Neuron (in vitro differentiated cells): ENCODE measurements around the gene SRCAP.
A peak's percentile ranks its signal among the peaks of the same experiment; 100 is the strongest.

ENCODE experiments used
- H2AFZ ChIP-seq: one replicate; pipeline ENCODE4 v1.6.1; 2013; ENCODE audit warnings: low read depth, mild to moderate bottlenecking, inconsistent platforms, low read length, moderate library complexity
- H3K27me3 ChIP-seq: one replicate; pipeline ENCODE4 v1.6.1; 2013; ENCODE audit warnings: low read length; ENCODE audit not compliant: insufficient read depth
- H3K36me3 ChIP-seq: one replicate; pipeline ENCODE4 v1.6.1; 2013; ENCODE audit warnings: low read length; ENCODE audit not compliant: insufficient read depth
- H3K4me1 ChIP-seq: one replicate; pipeline ENCODE4 v1.6.1; 2013; ENCODE audit warnings: low read length; ENCODE audit not compliant: insufficient read depth
- H3K4me3 ChIP-seq: 2 replicates; pipeline ENCODE4 v1.5.1; 2013; ENCODE audit warnings: mild to moderate bottlenecking, low read length, moderate library complexity
- H3K9me3 ChIP-seq: one replicate; pipeline ENCODE4 v1.6.1; 2013; ENCODE audit warnings: low read length

SRCAP gene

DNA sequence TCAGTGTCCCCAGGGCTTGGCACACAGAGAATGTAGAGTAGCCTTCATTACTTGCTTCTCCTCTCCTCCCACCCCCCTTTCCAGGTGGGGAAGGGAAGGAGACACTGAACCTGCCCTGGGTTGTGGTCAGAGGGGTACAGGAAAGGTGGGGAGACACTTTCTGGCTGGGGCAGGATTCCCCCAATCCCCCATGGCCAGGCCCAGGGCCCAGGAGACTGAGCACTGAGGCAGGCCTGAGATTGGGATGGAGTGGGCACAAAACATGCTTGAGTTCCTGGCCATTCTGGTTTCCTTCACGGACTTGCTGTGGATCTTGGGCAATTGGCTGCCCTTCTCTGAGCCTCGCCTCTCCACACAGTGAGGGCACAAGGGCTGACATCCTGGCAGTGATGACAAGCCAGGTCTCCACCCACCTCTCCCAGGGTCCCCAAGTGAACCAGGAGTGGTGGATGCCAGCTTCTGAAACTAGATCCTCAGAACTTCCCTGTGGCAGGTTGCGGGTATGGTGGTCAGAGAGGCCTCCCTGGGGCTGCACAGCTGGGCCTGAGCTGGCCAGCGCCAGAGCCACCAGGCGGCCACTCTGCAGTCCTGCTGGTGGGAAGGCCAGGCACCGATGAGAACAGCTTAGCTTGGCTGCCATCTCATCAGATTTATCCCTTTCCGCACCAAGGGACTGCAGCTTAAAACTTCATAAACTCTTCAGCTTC is 78.8 kb downstream of the SRCAP start:
- Histone ChIP-seq H3K36me3 (peaks cover 41% of the 10 kb centered on the region), H3K4me1 (peaks cover 21% of the 10 kb centered on the region), H3K27me3 (no peaks in the 10 kb centered on the region)

DNA sequence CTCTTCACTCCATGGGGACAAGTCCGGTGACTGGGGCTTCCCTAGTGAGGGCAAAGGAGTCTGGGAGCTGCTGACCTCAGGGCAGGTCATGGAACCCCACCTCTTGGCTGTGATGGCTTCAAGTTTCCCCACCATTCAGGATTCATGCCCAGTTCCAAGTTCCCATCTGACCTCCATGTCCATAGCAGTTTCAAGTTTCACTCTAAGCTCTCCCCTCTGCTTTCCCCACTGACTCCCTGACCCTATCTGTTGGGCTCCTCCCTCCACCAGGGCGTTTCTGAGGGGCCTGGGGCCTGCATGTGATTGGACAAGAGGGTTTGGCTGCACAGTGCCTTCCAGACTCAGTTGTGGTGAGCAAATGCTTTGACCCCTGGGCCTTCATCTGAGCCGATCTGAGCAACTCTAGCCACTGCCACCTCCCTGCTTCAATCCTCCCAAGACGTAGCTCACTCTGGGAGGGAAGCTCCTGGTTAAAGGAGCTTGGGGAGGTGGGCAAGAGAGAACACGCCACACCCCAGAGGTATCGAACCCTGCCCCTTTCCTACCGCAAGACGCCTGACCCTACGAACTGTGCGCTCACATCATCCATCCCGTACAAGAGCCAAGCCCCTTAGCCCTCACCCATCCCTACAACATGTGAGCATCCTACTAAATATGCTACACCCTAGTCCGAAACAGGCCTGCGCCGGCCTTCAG is 79.7 kb downstream of the SRCAP start:
- H3K9me3 ChIP-seq = no peaks in the 10 kb centered on the region
- peaks cover 21% of the 10 kb centered on the region for H3K4me1 ChIP-seq
- peaks cover 41% of the 10 kb centered on the region for H3K36me3 ChIP-seq

More for the DNA sequence above, 78.8 kb downstream of the SRCAP start:
- Histone ChIP-seq H3K4me3 (no peak overlapping the region), H2AFZ (no peak overlapping the region), H3K9me3 (no peaks in the 10 kb centered on the region)

DNA sequence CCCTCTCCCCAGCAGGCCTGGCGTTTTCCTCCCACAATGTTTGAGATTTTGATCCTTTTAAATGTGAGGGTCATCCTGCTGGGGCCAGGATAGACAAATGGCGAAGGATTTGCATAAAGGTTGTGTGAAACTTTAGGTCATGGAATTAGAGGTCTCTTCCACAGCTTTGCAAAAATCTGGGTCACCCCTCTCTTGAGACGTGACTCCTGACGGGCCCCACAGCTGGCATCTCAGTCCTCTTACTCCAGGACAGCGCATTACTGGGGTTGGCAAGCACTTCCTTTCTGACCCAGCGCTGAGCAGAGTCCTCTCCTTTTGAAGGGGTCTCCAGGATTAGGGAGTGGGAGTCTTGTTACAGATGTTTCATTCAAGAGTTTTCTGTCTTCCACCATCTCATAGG is 80.6 kb downstream of the SRCAP start:
- no peaks in the 10 kb centered on the region for H3K9me3 ChIP-seq
- no peak overlapping the region for H3K4me3 ChIP-seq
- no peaks in the 10 kb centered on the region for H3K27me3 ChIP-seq
- H3K36me3 ChIP-seq = peaks cover 36% of the 10 kb centered on the region
- no peak overlapping the region for H2AFZ ChIP-seq
- peaks cover 18% of the 10 kb centered on the region for H3K4me1 ChIP-seq

More for the DNA sequence above, 79.7 kb downstream of the SRCAP start:
- no peak overlapping the region for H2AFZ ChIP-seq
- no peaks in the 10 kb centered on the region for H3K27me3 ChIP-seq
- H3K4me3 ChIP-seq = no peak overlapping the region

DNA sequence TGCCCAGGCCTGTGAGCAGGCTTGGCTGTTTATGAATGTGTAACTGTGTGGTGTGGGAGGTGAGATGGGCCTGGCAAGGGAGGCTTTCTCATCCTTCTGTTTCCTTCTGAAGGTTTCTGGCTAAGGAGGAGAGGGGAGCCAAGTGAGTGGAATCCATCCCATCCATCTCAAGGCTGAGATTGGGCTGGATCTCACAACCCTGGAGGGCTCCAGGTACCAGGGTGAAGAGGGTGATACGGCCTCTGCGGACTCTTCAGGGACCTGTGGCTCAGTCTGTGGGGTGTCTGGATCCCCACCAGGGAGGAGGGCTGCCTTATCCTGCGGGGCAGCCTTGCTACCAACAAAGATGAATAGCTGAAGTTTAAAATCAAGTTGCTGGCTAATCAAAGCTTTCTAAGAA is 81.0 kb downstream of the SRCAP start:
- H3K9me3 ChIP-seq = no peaks in the 10 kb centered on the region
- no peak overlapping the region for H2AFZ ChIP-seq
- H3K36me3 ChIP-seq = peaks cover 37% of the 10 kb centered on the region
- no peaks in the 10 kb centered on the region for H3K27me3 ChIP-seq
- H3K4me3 ChIP-seq = no peak overlapping the region
- H3K4me1 ChIP-seq = peaks cover 16% of the 10 kb centered on the region

DNA sequence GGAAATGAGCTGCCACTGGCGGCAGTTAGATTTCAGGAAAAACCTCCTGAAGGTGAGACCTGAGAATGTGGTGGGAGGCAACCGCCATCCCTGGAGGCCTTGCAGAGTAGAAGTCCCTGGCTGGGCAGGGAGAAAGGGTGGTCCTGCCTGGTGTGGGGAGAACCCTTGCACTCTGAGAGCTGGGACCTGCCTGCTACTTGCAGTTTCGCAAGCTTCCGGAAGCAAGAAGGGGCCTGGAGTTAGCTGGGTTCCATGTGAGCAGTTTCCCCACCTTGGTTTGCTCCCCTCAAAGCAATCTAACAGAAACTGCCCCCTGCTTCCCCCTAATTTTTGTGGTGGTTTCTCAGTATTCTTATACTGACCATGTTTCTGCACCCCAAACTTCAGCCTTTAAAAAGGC is 81.6 kb downstream of the SRCAP start:
- Histone ChIP-seq H2AFZ (no peak overlapping the region), H3K27me3 (no peaks in the 10 kb centered on the region), H3K9me3 (no peaks in the 10 kb centered on the region), H3K4me3 (no peak overlapping the region), H3K36me3 (peaks cover 43% of the 10 kb centered on the region), H3K4me1 (peaks cover 17% of the 10 kb centered on the region)

DNA sequence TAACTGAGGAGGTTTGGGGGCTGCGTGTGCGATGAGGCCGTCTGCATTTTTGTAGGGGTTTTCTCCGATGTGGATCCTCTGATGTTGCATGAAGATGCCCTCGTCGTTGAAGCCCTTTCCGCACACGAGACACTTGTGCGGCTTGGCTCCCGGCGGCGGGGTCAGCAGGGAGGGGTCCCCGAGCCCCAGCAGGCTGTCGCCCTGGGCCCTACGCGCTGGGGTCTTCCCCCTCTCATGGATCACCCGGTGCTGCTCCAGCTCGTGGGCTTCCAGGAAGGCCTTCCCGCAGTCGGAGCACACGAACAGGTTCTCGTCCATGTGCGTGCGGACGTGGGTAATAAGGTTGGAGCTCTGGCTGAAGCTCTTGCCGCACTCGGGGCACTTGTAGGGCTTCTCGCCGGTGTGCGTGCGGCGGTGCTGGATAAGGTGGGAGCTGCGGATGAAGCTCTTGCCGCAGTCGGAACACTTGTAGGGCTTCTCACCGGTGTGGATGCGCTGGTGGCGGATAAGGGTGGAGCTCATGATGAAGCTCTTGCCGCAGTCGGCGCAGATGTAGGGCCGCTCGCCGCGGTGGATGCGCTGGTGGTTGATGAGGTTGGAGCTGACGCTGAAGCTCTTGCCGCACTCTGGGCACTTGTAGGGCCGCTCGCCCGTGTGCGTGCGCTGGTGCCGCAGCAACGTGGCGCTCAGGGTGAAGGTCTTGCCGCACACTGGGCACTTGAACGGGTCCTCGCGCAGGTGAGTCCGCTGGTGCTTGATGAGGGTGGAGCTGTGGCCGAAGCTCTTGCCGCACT is 83.7 kb downstream of the SRCAP start:
- no peak overlapping the region for H2AFZ ChIP-seq
- H3K27me3 ChIP-seq = no peaks in the 10 kb centered on the region
- peaks cover 43% of the 10 kb centered on the region for H3K36me3 ChIP-seq
- H3K4me3 ChIP-seq = no peak overlapping the region
- H3K4me1 ChIP-seq = peaks cover 22% of the 10 kb centered on the region
- no peaks in the 10 kb centered on the region for H3K9me3 ChIP-seq

DNA sequence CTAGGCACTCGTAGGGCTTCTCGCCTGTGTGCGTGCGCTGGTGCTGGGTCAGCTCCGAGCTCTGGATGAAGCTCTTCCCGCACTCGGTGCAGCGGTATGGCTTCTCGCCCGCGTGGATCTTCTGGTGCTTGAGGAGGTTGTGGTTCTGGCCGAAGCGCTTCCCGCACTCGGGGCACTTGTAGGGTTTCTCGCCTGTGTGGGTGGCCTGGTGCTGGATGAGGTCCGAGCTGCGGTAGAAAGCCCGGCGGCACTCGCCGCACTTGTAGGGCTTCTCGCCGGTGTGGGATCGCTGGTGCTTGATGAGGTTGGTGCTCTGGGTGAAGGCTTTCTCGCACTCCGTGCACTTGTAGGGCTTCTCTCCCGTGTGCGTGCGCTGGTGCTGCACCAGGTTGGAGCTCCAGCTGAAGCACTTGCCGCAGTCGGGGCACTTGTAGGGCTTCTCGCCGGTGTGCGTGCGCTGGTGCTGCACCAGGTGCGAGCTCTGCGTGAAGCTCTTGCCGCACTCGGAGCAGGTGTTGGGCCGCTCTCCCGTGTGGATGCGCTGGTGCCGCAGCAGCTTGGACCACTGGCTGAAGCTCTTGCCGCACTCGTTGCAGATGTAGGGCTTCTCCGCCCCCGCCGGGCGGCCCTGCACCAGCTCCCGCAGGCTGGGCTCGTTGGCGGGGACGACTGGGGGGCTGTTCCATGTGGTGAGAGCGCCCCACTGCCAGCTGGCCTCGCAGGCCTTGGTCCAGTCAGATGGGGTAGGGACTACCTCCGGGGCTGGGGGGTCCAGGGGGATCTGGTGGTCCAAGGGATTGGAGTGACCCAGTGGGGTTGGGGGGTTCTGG is 84.5 kb downstream of the SRCAP start:
- Histone ChIP-seq H3K27me3 (no peaks in the 10 kb centered on the region), H3K4me1 (peaks cover 18% of the 10 kb centered on the region), H3K36me3 (peaks cover 43% of the 10 kb centered on the region), H3K4me3 (no peak overlapping the region), H2AFZ (no peak overlapping the region), H3K9me3 (no peaks in the 10 kb centered on the region)

DNA sequence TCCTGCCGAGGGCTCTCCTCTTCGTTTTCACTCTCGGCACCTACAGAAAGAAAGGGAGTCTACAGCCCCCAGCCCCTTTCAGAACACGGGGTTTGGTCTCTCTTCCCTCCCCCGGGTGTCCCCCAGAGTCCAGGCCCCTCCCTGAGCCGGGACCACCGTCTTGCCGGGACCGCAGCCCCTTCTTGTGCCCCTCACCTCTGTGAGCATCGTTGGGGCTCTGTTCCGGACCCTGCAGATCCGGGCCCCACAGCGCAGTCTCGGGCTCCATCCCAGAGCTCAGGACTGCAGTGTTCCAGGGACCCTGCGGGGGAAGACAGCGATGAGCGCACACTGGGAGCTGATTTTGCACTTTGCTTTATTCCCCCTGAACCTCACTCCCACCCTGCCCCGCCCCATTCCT is 85.2 kb downstream of the SRCAP start:
- Histone ChIP-seq H3K36me3 (peaks cover 43% of the 10 kb centered on the region), H3K9me3 (no peaks in the 10 kb centered on the region)

DNA sequence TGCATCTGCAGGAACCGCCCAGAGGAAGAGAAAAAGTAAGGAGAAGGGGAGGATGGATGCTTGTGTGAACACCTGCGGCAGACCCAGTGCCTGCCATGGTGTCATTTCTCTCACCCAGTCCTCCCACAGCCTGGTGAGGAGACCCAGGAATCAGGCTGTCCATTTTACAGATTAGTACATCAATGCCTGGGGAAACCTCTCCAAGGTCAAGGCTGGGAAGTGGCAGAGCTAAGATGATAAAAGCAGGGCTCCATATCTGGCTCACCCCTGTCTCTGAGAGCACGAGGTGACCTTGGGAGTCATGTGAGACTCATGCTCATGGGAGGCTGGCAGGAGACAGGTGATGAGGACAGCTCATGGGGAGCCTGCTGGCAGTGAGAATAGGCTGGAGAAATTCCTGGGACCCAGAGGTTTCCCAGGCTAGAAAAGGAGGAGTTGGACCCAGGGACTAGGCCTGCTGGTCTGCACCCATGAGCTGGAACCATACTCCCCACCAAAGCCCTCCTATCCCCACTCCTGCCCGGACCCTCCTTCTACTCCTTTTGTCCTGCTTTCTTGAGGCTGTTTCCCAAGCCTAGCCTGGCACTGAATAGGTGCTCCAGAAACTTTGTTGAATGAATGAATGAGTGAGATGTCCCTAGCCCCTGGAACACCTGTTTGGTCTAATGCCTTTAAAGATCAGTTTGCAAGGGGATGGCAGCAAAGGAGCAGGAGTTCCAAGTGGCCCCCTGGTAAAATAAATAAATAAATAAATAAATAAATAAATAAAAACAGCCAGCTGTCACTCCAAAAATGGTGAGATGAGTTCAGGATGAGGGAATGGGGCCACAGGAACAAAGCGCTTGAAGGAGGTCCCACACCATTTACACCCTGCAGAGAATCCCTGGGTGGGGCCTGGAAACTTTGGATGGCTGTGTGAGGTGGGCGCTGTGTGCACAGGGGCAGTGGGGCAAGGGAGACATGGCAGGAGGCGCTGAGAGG is 86.4 kb downstream of the SRCAP start:
- Histone ChIP-seq H2AFZ (no peak overlapping the region), H3K36me3 (peaks cover 36% of the 10 kb centered on the region), H3K27me3 (no peaks in the 10 kb centered on the region), H3K9me3 (no peaks in the 10 kb centered on the region), H3K4me1 (peaks cover 17% of the 10 kb centered on the region), H3K4me3 (peak overlapping the region; percentile 95)

More for the DNA sequence above, 85.2 kb downstream of the SRCAP start:
- Histone ChIP-seq H3K4me1 (peaks cover 17% of the 10 kb centered on the region), H3K27me3 (no peaks in the 10 kb centered on the region), H3K4me3 (no peak overlapping the region), H2AFZ (no peak overlapping the region)

DNA sequence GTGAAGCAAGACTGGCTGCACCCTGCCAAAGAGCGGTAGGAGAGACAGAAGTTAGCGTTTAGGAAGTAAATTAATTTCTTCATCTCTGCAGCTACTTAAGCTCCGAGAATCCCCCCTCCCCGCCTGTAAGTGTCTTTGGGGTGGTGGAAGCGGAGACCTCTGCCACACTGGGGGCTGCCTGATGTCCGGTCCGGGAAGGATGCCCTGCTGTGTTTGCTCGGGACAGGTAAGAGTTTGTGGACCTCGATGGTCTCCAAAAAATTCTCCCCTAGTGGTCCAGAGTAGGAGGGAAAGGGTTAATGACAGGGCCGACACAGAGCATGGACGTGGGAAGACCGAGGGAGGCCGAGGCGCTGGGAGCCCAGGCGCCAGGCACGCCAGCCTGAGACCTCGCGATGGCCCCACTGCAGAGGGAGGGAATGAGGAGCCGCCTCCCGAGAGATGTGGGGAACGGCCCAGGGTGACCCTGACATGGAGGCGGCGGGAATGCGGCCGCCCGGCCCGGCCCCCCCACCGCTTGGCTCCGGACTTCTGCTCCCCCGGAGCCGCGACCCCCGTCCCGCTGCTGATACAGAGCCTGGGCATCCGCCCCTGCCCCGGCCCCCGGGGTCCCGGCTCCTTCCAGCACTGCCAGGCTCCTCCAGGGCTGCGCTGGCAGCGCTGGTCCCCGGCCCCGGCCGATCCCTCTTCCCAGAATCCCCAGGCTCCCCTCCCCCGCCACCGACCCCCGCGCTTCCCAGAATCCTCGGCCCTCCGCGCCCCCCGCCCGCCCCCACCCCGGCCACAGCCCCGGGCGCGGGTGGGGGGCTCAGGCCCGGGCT is 87.4 kb downstream of the SRCAP start:
- H3K4me3 ChIP-seq = peak overlapping the region; percentile 95
- H3K36me3 ChIP-seq = peaks cover 33% of the 10 kb centered on the region
- no peaks in the 10 kb centered on the region for H3K9me3 ChIP-seq
- H2AFZ ChIP-seq = no peak overlapping the region
- H3K27me3 ChIP-seq = no peaks in the 10 kb centered on the region
- H3K4me1 ChIP-seq = peaks cover 17% of the 10 kb centered on the region

DNA sequence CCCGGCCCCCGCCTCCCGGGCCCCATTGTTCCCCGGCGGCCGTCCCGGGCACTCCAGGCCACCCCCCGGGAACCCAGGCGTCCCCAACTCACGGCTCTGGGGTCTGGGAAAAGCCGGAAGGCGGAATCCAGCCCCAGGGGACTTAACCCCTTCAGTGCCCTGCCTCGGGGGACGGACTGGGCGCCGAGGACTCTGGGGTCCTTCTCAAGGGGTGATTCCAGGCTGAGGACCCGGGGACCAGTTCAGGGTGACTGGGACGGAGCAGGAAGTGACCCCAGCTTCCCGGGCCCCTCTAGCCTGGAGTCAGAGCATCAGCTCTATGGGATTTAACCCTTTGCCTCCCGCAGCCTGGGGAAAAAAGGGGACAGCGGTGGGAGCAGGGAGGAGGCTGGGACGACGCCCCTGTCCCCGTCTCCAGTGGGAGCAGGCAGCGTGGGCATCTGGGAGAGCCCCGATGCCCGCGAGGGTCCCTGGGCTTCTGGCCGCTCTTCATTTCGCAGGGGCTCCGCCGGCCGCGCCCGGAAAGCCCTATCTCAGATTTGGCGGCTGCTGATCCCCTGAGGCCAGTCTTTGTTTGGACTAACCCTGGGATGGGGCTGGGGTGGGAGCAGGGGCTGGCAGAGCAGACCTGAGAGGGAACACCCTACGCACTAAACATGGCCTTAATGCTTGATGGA is 88.1 kb downstream of the SRCAP start, which contains the start of gene ZNF629:
Gene ZNF629 (minus strand): TSS at position 270 of the 677 bp plus-strand sequence. CDS start 2,723 bp downstream, outside the sequence.
- peaks cover 17% of the 10 kb centered on the region for H3K4me1 ChIP-seq
- H3K4me3 ChIP-seq = peak within 1 kb of the TSS; percentile 95
- H3K27me3 ChIP-seq = no peaks in the 10 kb centered on the region
- peak within 1 kb of the TSS; percentile 86 for H2AFZ ChIP-seq
- H3K36me3 ChIP-seq = peaks cover 26% of the 10 kb centered on the region
- no peaks in the 10 kb centered on the region for H3K9me3 ChIP-seq
